Omental fat pad (tissue), 4 donors: ENCODE results near the gene ZDHHC17. TPM values are rescaled to one million over a fixed set of nuclear protein-coding genes. Genes with fewer than 3 reads are reported as not detected.

ENCODE experiments used
- ATAC-seq: fragments of 150-250 bp; one replicate; pipeline ENCODE4 v1.9.1; 2016; ENCODE audit warnings: mild to moderate bottlenecking, moderate library complexity; ENCODE audit not compliant: low FRiP score
- DNase-seq: peaks from one replicate; pipeline ENCODE4 v3.0.0-alpha.2; 2019; ENCODE audit warnings: low spot score
- total RNA-seq, 4 donors: library from RNA; depleted of rRNA; stranded (reverse); fragments of >200 nt; gene quantifications; one replicate each; pipeline ENCODE4 v1.1.0, GENCODE V29; 2016
- TF ChIP-seq, protein P1 (sequence below), 3 donors: fragments of 450-650 bp; IDR thresholded peaks; one replicate each; pipeline ENCODE4 v1.5.1; 2016 to 2017; ENCODE audit warnings: antibody characterized with exemption in 3 of 3, mild to moderate bottlenecking in 3 of 3, moderate library complexity in 2 of 3

ZDHHC17 gene
- total RNA-seq, 4 donors from 2014 or later = 27.7 to 69.0 (median 34.7) TPM

DNA sequence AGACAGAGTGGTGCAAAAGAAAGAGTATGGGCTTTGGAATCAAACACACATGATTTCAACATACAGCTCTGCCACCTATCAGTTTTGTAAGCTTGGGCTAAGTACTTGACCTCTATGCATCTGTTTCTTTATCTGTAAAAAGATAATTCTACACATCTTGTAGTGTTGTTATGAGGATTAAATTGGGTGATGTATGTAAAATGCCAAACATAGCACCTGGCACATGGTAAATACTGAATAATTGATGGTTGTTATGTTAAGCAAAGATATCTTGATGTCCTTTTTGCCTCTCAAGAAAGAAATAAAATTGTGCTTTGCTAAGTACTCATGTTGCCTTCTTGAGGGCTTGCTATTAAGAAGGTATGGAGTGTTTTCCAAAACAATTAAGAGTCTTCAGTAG lies 117.2 kb downstream of the ZDHHC17 start:
- ATAC-seq = no peak
- DNase-seq = no peak
- TF ChIP-seq, protein P1, sequence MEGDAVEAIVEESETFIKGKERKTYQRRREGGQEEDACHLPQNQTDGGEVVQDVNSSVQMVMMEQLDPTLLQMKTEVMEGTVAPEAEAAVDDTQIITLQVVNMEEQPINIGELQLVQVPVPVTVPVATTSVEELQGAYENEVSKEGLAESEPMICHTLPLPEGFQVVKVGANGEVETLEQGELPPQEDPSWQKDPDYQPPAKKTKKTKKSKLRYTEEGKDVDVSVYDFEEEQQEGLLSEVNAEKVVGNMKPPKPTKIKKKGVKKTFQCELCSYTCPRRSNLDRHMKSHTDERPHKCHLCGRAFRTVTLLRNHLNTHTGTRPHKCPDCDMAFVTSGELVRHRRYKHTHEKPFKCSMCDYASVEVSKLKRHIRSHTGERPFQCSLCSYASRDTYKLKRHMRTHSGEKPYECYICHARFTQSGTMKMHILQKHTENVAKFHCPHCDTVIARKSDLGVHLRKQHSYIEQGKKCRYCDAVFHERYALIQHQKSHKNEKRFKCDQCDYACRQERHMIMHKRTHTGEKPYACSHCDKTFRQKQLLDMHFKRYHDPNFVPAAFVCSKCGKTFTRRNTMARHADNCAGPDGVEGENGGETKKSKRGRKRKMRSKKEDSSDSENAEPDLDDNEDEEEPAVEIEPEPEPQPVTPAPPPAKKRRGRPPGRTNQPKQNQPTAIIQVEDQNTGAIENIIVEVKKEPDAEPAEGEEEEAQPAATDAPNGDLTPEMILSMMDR (IDR thresholded peaks at IDR 0.05) = no peak

- ATAC-seq (no peak), DNase-seq (no peak)
- TF ChIP-seq, protein P1 (IDR thresholded peaks at IDR 0.05) = no peak
Measured at GRCh38 chr12:76882367-76882766, 118.5 kb downstream of the ZDHHC17 start.

GRCh38 chr12:76883151-76883550 lies 119.2 kb downstream of the ZDHHC17 start:
- ATAC-seq (no peak), DNase-seq (no peak)
- TF ChIP-seq, protein P1 (IDR thresholded peaks at IDR 0.05) = no peak

- DNase-seq = no peak
Measured at GRCh38 chr12:76883811-76884210, 119.9 kb downstream of the ZDHHC17 start.

DNA sequence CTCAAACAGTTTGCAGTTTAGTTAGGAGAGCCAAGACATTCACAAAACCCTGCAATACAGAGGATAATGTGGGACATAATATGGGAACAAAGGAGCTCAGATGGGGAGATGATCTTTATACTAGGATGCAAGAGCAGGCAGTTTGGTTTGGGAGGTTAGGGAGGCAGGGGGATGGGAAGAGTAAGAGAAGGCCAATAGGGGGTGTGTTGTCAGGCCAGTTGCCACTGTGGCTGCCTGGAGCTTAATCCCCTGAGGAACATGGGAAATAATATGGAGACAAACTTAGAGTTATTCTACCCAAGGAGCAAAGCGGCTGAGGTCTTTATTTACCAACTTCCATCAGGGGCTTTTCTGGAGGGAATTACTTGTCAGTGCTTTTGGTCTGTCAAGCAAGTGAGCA lies 124.9 kb downstream of the ZDHHC17 start:
- TF ChIP-seq, protein P1 (IDR thresholded peaks at IDR 0.05) = no peak
- ATAC-seq = no peak

More at GRCh38 chr12:76883811-76884210, 119.9 kb downstream of the ZDHHC17 start:
- TF ChIP-seq, protein P1 (IDR thresholded peaks at IDR 0.05) = no peak
- no peak for ATAC-seq

DNA sequence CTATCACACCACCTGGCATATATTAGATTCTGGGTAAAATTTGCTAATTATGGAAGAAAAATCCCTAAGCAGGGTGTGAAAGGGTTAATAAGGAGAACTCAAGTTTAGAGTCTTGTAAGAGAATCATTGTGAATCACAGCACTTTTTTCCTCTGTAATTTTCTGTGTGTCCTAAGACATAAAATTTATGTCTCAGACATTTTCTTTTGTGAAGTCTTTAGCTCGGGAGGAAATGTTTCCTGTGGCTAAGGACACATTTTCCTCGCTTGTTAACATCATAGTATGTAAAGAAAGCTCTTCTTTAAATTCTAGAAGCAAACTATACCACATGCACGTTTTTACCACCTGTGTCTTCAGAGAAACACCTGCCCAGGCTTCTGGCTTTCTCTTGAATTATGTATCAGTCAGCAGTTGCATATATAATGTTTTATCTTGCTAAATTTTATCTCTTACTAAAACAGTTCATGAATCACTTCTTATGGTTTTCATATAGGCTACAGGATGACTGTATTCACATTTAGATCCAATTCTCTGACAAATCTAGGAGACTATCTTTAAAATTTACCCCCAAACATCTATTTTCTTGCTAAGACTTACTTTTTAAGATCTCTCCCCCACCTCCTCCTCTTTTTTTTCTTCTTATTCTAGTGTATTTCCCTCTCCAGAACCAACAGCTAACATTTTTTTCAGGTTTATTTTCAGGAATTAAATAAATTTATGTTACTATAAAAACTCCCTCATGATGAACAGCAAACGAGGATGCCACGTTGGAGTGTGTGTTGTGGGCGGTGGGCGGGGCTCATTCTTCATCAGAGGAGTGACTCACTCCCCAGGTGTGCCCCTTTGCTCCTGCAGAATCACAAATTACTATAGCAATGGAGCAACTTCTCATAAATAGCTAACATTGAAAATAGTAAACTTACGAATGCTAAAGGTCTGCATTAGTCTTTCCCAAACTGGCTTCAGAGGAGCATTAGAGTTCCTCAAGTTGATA lies 126.5 kb downstream of the ZDHHC17 start:
- ATAC-seq (peak; percentile 81), DNase-seq (no peak)
- TF ChIP-seq, protein P1 (IDR thresholded peaks at IDR 0.05) = no peak

More for the DNA sequence above, 124.9 kb downstream of the ZDHHC17 start:
- no peak for DNase-seq
